Astrocyte (in vitro differentiated cells and primary cell): Measurements from ENCODE around the gene CKAP5. TPM values are rescaled to one million over a fixed set of nuclear protein-coding genes. Genes with fewer than 3 reads are reported as not detected.

ENCODE experiments used
- DNase-seq: peaks from one replicate; pipeline ENCODE4 v3.0.0-alpha.2; 2010; ENCODE audit warnings: low read depth
- FAIRE-seq: peaks from 2 replicates; lab custom pipeline; 2011; peaks lifted over from hg19 to GRCh38; lab: Jason Lieb, UNC
- H2AFZ ChIP-seq: 2 replicates; pipeline ENCODE4 v1.6.0; 2012; ENCODE audit warnings: low read depth, low read length, inconsistent platforms
- H3K27ac ChIP-seq: 2 replicates; pipeline ENCODE4 v1.5.1; 2011; ENCODE audit warnings: low read depth, low read length, inconsistent platforms
- H3K27me3 ChIP-seq: 2 replicates; pipeline ENCODE4 v1.6.0; 2011; ENCODE audit warnings: low read length, inconsistent platforms; ENCODE audit not compliant: insufficient read depth
- H3K36me3 ChIP-seq: 2 replicates; pipeline ENCODE4 v1.5.1; 2011; ENCODE audit warnings: low read length, inconsistent platforms; ENCODE audit not compliant: insufficient read depth
- H3K4me1 ChIP-seq: 2 replicates; pipeline ENCODE4 v1.5.1; 2011; ENCODE audit warnings: low read length, inconsistent platforms; ENCODE audit not compliant: insufficient read depth
- H3K4me2 ChIP-seq: 2 replicates; pipeline ENCODE4 v1.6.0; 2012; ENCODE audit warnings: low read length, inconsistent platforms
- H3K4me3 ChIP-seq: 2 replicates; pipeline ENCODE4 v1.5.1; 2011; ENCODE audit warnings: low read depth, mild to moderate bottlenecking, low read length, inconsistent platforms; ENCODE audit not compliant: insufficient read depth
- H3K79me2 ChIP-seq: 2 replicates; pipeline ENCODE4 v1.6.0; 2012; ENCODE audit warnings: mild to moderate bottlenecking, low read length, inconsistent platforms; ENCODE audit not compliant: insufficient read depth
- H3K9ac ChIP-seq: 2 replicates; pipeline ENCODE4 v1.6.0; 2012; ENCODE audit warnings: mild to moderate bottlenecking, low read length, inconsistent platforms
- H3K9me3 ChIP-seq: 2 replicates; pipeline ENCODE4 v1.5.1; 2012; ENCODE audit warnings: low read depth, mild to moderate bottlenecking, low read length, inconsistent platforms; ENCODE audit not compliant: insufficient read depth
- H4K20me1 ChIP-seq: 2 replicates; pipeline ENCODE4 v1.6.0; 2012; ENCODE audit warnings: low read length, inconsistent platforms; ENCODE audit not compliant: insufficient read depth
- H3K27ac Mint-ChIP-seq: one replicate; pipeline ENCODE4 v1.8.0; 2021; ENCODE audit warnings: mild to moderate bottlenecking, mixed read lengths; ENCODE audit not compliant: unreplicated experiment
- H3K27me3 Mint-ChIP-seq: one replicate; pipeline ENCODE4 v1.8.0; 2021; ENCODE audit warnings: low read depth, mixed read lengths; ENCODE audit not compliant: unreplicated experiment
- H3K36me3 Mint-ChIP-seq: one replicate; pipeline ENCODE4 v1.8.0; 2021; ENCODE audit warnings: low read depth, mixed read lengths; ENCODE audit not compliant: unreplicated experiment
- H3K4me1 Mint-ChIP-seq: one replicate; pipeline ENCODE4 v1.8.0; 2021; ENCODE audit warnings: low read depth, mixed read lengths; ENCODE audit not compliant: unreplicated experiment
- H3K4me3 Mint-ChIP-seq: one replicate; pipeline ENCODE4 v1.8.0; 2021; ENCODE audit warnings: mild to moderate bottlenecking, moderate library complexity, mixed read lengths; ENCODE audit not compliant: unreplicated experiment
- H3K9me3 Mint-ChIP-seq: one replicate; pipeline ENCODE4 v1.8.0; 2021; ENCODE audit warnings: mild to moderate bottlenecking, mixed read lengths; ENCODE audit not compliant: unreplicated experiment
- CTCF ChIP-seq: IDR thresholded peaks from 2 replicates; pipeline ENCODE4 v1.5.1; 2011; ENCODE audit warnings: low read depth, mild to moderate bottlenecking, inconsistent platforms, low read length, moderate library complexity; ENCODE audit not compliant: insufficient read depth
- EZH2 ChIP-seq: IDR thresholded peaks from 2 replicates; pipeline ENCODE4 v1.6.1; 2012; ENCODE audit warnings: mild to moderate bottlenecking, low read length, inconsistent platforms; ENCODE audit not compliant: insufficient read depth
- total RNA-seq: library from RNA; stranded (reverse); gene quantifications from 2 replicates; pipeline ENCODE4 v1.2.1, GENCODE V29; 2021

CKAP5 gene
- total RNA-seq, 1 donor from 2014 or later = 99.9 TPM

DNA sequence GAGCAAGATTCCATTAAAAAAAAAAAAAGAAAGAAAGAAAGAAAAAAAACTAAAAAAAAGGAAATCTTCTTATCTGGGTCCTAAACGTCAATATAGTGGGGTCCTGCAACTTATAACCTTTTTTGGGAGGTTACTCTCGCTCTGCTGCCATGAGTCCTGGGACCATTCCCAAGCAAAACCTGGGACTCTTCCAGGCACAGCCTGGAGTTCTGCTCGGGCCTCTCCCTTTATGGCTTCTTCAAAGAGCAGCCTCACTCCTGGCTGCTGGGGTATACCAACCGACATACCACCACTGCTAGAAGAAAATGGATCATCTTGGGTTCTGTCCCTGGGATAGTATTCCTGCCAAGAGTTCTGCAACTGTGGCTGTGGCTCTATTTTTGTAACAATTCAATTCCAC is 14.1 kb upstream of the CKAP5 start:
- peaks cover 3% of the 10 kb centered on the region for H3K4me1 ChIP-seq
- Mint-ChIP-seq H3K9me3 (no peaks in the 10 kb centered on the region), H3K4me1 (peaks cover 2% of the 10 kb centered on the region), H3K36me3 (peaks cover 35% of the 10 kb centered on the region), H3K27ac (no peak overlapping the region), H3K4me3 (no peak overlapping the region), H3K27me3 (no peaks in the 10 kb centered on the region)
- no peak overlapping the region for H3K9ac ChIP-seq
- H3K4me2 ChIP-seq = no peak overlapping the region
- no peaks in the 10 kb centered on the region for H4K20me1 ChIP-seq
- no peak for DNase-seq
- no peaks in the 10 kb centered on the region for H3K9me3 ChIP-seq
- no peak overlapping the region for H3K27ac ChIP-seq
- no peak for TF ChIP-seq EZH2
- no peak for TF ChIP-seq CTCF
- H2AFZ ChIP-seq = no peak overlapping the region
- no peak for FAIRE-seq
- H3K79me2 ChIP-seq = no peaks in the 10 kb centered on the region
- peaks cover 3% of the 10 kb centered on the region for H3K36me3 ChIP-seq
- H3K4me3 ChIP-seq = no peak overlapping the region
- H3K27me3 ChIP-seq = no peaks in the 10 kb centered on the region

DNA sequence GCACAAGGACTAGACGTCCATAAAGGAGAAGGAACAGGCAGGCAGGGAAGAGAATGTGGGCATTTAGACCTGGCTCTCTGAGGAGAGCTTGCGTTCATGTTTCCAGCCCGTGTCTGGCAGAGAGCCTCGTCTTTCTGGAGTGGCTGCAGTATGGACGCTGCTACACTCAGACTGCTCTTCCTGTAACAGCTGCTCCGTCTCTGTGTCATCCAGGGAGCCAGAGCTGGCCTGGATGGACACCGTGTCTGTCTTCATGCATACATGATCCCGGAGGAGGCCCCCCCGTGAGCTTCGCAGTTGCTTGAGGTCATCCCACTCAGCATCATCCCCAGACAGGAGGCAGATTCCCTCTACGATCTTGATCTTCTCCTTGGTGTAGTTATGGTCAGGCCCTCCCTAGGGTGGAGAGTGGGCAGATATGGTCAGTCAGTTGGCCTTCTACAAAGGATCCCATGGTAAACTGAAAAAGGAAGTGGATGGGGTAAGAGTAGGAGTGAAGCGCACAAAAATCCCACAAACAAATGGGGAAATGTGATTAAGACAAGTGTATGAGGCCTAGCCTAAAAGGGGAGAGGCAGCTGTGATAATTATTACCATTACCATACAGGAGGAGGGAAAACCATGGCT is 13.0 kb upstream of the CKAP5 start:
- H3K27ac ChIP-seq = no peak overlapping the region
- no peaks in the 10 kb centered on the region for H4K20me1 ChIP-seq
- no peak overlapping the region for H3K4me2 ChIP-seq
- no peaks in the 10 kb centered on the region for H3K27me3 Mint-ChIP-seq
- H3K4me3 Mint-ChIP-seq = no peak overlapping the region
- no peak overlapping the region for H3K9ac ChIP-seq
- TF ChIP-seq EZH2 (no peak), CTCF (no peak)
- H2AFZ ChIP-seq = no peak overlapping the region
- no peaks in the 10 kb centered on the region for H3K27me3 ChIP-seq
- no peaks in the 10 kb centered on the region for H3K4me1 Mint-ChIP-seq
- peaks cover 5% of the 10 kb centered on the region for H3K4me1 ChIP-seq
- DNase-seq (no peak), FAIRE-seq (no peak)
- peaks cover 3% of the 10 kb centered on the region for H3K36me3 ChIP-seq
- peaks cover 28% of the 10 kb centered on the region for H3K36me3 Mint-ChIP-seq
- H3K9me3 Mint-ChIP-seq = no peaks in the 10 kb centered on the region
- H3K9me3 ChIP-seq = no peaks in the 10 kb centered on the region
- H3K4me3 ChIP-seq = no peak overlapping the region
- no peak overlapping the region for H3K27ac Mint-ChIP-seq
- H3K79me2 ChIP-seq = no peaks in the 10 kb centered on the region

GRCh38 chr11:46857666-46858065 is 11.6 kb upstream of the CKAP5 start:
- no peaks in the 10 kb centered on the region for H3K4me1 Mint-ChIP-seq
- TF ChIP-seq CTCF (no peak), EZH2 (no peak)
- no peaks in the 10 kb centered on the region for H3K9me3 Mint-ChIP-seq
- Histone ChIP-seq H2AFZ (no peak overlapping the region), H3K27ac (no peak overlapping the region), H3K9ac (no peak overlapping the region), H3K36me3 (peaks cover 3% of the 10 kb centered on the region), H3K79me2 (no peaks in the 10 kb centered on the region), H4K20me1 (no peaks in the 10 kb centered on the region), H3K27me3 (no peaks in the 10 kb centered on the region), H3K9me3 (no peaks in the 10 kb centered on the region), H3K4me3 (no peak overlapping the region), H3K4me1 (peaks cover 5% of the 10 kb centered on the region), H3K4me2 (no peak overlapping the region)
- H3K27me3 Mint-ChIP-seq = no peaks in the 10 kb centered on the region
- no peak overlapping the region for H3K27ac Mint-ChIP-seq
- FAIRE-seq (no peak), DNase-seq (no peak)
- H3K36me3 Mint-ChIP-seq = peaks cover 20% of the 10 kb centered on the region
- H3K4me3 Mint-ChIP-seq = no peak overlapping the region
